Panc1 (cell line): Measurements from ENCODE around the gene LDB2.

Experiments used
- CTCF ChIP-seq: fragments of 450-650 bp; IDR thresholded peaks from 2 replicates; pipeline ENCODE4 v1.5.1; 2017; ENCODE audit warnings: mild to moderate bottlenecking
- POLR2AphosphoS5 ChIP-seq: IDR thresholded peaks from 2 replicates; pipeline ENCODE4 v1.6.1; 2012; ENCODE audit warnings: mild to moderate bottlenecking, low read depth, low read length, moderate library complexity
- REST ChIP-seq, 2 experiments: IDR thresholded peaks; 2 replicates each; pipeline ENCODE4 v1.6.1; 2011 to 2012; ENCODE audit warnings: low read depth in 2 of 2, control low read depth in 1 of 2, low read length in 1 of 2, mild to moderate bottlenecking in 1 of 2, moderate library complexity in 1 of 2; ENCODE audit not compliant: insufficient read depth in 1 of 2

- TF ChIP-seq CTCF = no peak
- no peak for TF ChIP-seq POLR2AphosphoS5
- TF ChIP-seq REST (IDR thresholded peaks at IDR 0.05; ENCODE audit: insufficient read depth in 1 of 2, low read depth in 2 of 2, low read length in 1 of 2) = no peak
Observed at GRCh38 chr4:16741287-16741686, 157.2 kb downstream of the LDB2 start.
